Thyroid gland (tissue), 4 donors: ENCODE data around the gene PSME1.

Experiments
- CTCF ChIP-seq, 6 experiments: fragments of 200-600 bp in 3 of 6; fragments of 450-650 bp in 3 of 6; sonication (generic) in 3 of 6; IDR thresholded peaks; one replicate each; pipeline ENCODE4 v1.5.1; 2016 to 2019; ENCODE audit warnings: antibody characterized with exemption in 6 of 6, mild to moderate bottlenecking in 2 of 6, inconsistent platforms in 1 of 6, moderate library complexity in 1 of 6
- POLR2A ChIP-seq, 2 donors: fragments of 450-650 bp; IDR thresholded peaks; one replicate each; pipeline ENCODE4 v1.6.1; 2017; ENCODE audit warnings: antibody characterized with exemption in 2 of 2, mild to moderate bottlenecking in 2 of 2, moderate library complexity in 1 of 2

DNA sequence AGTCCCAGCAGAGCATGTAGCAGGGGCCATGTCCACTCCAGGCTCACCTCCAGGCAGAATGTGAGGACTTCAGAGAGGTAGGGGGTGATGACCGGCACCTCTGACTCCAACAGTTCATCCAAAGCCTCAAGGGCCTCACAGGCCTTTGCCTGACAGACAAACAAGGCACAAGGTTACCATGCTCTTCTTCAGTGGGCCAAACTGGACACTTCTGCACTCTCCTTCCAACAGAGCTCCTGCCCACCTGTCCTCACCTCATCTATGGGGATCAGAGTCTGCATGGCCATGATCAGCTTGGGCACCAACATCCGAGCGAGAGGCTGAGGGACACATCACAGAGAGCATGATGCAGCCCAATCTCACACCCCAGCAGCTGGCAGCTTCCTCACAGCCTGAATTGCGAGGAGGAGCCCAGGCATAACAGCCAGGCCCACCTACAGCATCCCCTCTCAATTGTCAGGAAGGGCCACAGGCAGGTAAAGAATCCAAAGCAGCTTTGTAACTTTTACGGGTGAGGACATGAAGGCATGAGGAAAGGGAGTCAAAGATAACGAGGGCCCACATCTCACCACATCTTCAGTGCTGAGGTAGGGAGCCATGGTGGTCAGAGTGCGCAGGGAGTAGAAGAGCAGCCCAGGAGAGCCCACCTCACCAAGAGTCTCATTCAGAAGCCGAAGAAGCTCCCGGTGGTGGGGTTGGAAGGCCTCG, 51.0 kb downstream of the PSME1 start:
- no peak for TF ChIP-seq CTCF (IDR thresholded peaks at IDR 0.05)
- no peak for TF ChIP-seq POLR2A (IDR thresholded peaks at IDR 0.05)
